Panc1 (cell line): ENCODE results near the gene KRTAP1-3.

ENCODE experiments used
- CTCF ChIP-seq: fragments of 450-650 bp; IDR thresholded peaks from 2 replicates; pipeline ENCODE4 v1.5.1; 2017; ENCODE audit warnings: mild to moderate bottlenecking
- POLR2AphosphoS5 ChIP-seq: IDR thresholded peaks from 2 replicates; pipeline ENCODE4 v1.6.1; 2012; ENCODE audit warnings: mild to moderate bottlenecking, low read depth, low read length, moderate library complexity
- SIN3A ChIP-seq: IDR thresholded peaks from 2 replicates; pipeline ENCODE4 v1.6.1; 2012; ENCODE audit warnings: low read depth, mild to moderate bottlenecking, low read length, moderate library complexity, borderline replicate concordance; ENCODE audit not compliant: insufficient read depth
- TCF7L2 ChIP-seq: IDR thresholded peaks from 2 replicates; pipeline ENCODE4 v1.6.1; 2011; ENCODE audit warnings: mild to moderate bottlenecking, low read depth, low read length, inconsistent platforms

DNA sequence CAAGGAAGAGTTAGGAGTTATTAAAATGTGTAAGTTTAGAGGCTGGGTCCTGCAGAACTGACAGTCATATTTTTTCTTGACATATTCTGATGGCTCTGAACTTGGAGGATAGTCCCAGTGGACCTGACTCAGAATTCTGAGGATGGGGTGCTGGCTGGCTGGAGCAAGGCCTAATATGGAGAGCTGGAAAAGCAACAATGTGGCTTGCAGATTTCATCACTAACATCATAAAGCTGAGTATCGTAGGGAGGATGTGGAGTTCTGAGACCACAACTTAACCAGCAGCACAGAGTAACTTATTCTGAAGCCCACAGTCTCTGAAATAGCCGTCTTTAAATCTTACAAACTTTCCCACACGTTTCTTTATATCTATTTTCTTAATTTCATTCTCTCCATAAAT lies 10.0 kb downstream of the KRTAP1-3 start:
- no peak for TF ChIP-seq CTCF
- no peak for TF ChIP-seq SIN3A
- no peak for TF ChIP-seq POLR2AphosphoS5
- TF ChIP-seq TCF7L2: no peak
